22Rv1 (cell line): Measurements from ENCODE around the gene PIGB.

Experiments used
- CTCF ChIP-seq: fragments of 450-650 bp; IDR thresholded peaks from 2 replicates; pipeline ENCODE4 v1.5.1; 2017; ENCODE audit warnings: mild to moderate bottlenecking
- ZFX ChIP-seq: fragments of 450-650 bp; IDR thresholded peaks from 2 replicates; pipeline ENCODE4 v1.6.1; 2017; ENCODE audit warnings: antibody characterized with exemption, borderline replicate concordance

- TF ChIP-seq CTCF: no peak
- TF ChIP-seq ZFX: no peak
Observed at GRCh38 chr15:55279746-55280351, 39.2 kb upstream of the PIGB start.
